ENCODE measurements around the gene PABPC5.

Gene PABPC5

DNA sequence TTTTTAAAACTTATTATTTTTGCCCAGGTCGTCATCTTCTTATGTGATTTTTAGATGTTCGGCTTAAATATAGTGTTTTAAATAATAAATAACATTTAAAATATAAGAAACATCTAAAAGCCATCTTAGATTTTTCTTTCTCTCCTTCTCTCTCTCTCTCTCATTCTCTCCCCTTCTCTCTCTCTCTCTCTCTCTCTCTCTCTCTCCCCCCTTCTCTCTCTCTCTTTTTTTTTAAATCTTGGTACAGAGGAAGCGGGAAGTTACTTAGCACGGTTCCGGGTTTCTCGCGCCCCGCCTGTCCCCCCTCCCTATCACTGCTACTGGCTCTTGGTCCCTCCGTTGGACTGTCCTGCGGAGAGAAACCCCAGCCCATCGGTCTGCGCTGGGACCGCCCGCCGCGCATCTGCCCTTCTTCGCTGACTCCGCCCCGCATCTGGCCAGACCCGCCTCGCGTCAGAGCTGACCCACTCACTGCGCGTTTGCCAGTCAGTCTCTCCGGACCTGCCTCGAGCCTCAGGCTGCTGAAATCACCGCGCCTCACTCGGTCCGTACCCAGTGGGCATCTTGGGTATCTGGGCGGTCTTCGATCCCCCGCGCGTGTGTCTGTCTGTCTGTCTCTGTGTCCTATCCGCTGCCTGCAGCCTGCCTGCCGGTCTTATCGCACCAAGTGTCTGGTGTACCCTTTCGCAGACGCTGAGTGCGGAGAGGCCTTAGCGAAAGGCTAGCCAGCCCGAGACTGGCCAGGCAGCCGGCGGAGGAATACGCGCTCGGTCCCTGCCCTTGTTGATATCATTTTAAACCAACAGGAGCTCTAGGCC lies at the start of gene PABPC5:
Gene PABPC5, plus strand, starts transcription at position 489 of the 818 bp plus-strand sequence. CDS start 739 bp downstream, outside the sequence.
- DNase-seq (ENCODE audit: low read depth): peak; percentile 86
- Histone ChIP-seq H3K4me1 (ENCODE audit: control insufficient read depth, insufficient read depth, low read length) (no peaks in the 10 kb centered on the region), H3K27me3 (replicated peaks; ENCODE audit: control insufficient read depth, insufficient read depth, low read length) (peaks cover 5% of the 10 kb centered on the region), H3K9me3 (ENCODE audit: control insufficient read depth, low read length) (no peaks in the 10 kb centered on the region), H3K36me3 (ENCODE audit: control insufficient read depth, insufficient read depth, low read length, severe bottlenecking) (no peaks in the 10 kb centered on the region), H3K4me3 (ENCODE audit: low read length) (peak within 1 kb of the TSS; percentile 77), H3K9ac (ENCODE audit: low read length) (peak within 1 kb of the TSS; percentile 88)

DNA sequence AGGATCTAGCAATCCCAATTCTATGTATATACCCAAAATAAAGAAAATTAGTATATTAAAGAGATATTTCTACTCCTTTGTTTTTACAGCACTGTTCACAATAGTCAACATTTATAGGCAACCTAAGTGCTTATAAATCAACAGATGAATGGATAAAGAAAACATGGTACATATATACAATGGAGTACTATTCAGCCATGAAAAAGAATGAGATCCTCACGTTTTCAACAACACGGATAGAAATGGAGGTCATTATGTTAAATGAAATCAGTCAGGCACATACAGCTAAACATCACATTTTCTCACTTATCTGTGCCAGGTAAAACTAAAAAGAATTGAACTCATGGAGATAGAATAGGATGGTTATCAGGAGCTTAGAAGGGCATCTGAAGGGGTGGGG lies 45.6 kb upstream of the PABPC5 start:
- Histone ChIP-seq H3K27me3 (replicated peaks; ENCODE audit: control insufficient read depth, insufficient read depth, low read length) (no peaks in the 10 kb centered on the region), H3K9ac (ENCODE audit: low read length) (no peak overlapping the region), H3K9me3 (ENCODE audit: control insufficient read depth, low read length) (no peaks in the 10 kb centered on the region), H3K4me3 (ENCODE audit: low read length) (no peak overlapping the region), H3K4me1 (ENCODE audit: control insufficient read depth, insufficient read depth, low read length) (no peaks in the 10 kb centered on the region), H3K36me3 (ENCODE audit: control insufficient read depth, insufficient read depth, low read length, severe bottlenecking) (no peaks in the 10 kb centered on the region)
- no peak for DNase-seq (ENCODE audit: low read depth)

GRCh38 chrX:91414713-91415112 lies 19.9 kb upstream of the PABPC5 start:
- DNase-seq (ENCODE audit: low read depth): peak; percentile 34
- Histone ChIP-seq H3K9ac (ENCODE audit: low read length) (no peak overlapping the region), H3K36me3 (ENCODE audit: control insufficient read depth, insufficient read depth, low read length, severe bottlenecking) (no peaks in the 10 kb centered on the region), H3K4me3 (ENCODE audit: low read length) (no peak overlapping the region), H3K4me1 (ENCODE audit: control insufficient read depth, insufficient read depth, low read length) (no peaks in the 10 kb centered on the region), H3K9me3 (ENCODE audit: control insufficient read depth, low read length) (peaks cover 4% of the 10 kb centered on the region), H3K27me3 (replicated peaks; ENCODE audit: control insufficient read depth, insufficient read depth, low read length) (no peaks in the 10 kb centered on the region)

DNA sequence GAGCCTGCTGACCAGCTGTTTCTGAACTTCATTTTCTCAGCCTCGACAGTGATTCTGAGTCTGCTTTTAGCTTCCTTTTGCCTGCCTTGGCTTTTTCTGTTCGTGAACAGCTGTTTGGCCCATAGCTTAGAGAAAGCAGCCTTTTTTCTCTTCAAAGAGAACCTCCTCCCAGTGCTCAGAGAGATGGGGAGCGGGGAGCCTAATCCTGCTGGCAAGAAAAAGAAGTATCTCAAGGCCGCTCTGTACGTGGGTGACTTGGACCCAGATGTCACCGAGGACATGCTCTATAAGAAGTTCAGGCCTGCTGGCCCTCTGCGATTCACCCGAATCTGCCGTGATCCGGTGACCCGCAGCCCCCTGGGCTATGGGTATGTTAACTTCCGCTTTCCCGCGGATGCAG lies 756 bp downstream of the PABPC5 start:
- Histone ChIP-seq H3K4me3 (ENCODE audit: low read length) (peak overlapping the region; percentile 77), H3K27me3 (replicated peaks; ENCODE audit: control insufficient read depth, insufficient read depth, low read length) (peaks cover 10% of the 10 kb centered on the region), H3K4me1 (ENCODE audit: control insufficient read depth, insufficient read depth, low read length) (no peaks in the 10 kb centered on the region), H3K9ac (ENCODE audit: low read length) (peak overlapping the region; percentile 88), H3K9me3 (ENCODE audit: control insufficient read depth, low read length) (no peaks in the 10 kb centered on the region), H3K36me3 (ENCODE audit: control insufficient read depth, insufficient read depth, low read length, severe bottlenecking) (no peaks in the 10 kb centered on the region)
- peak; percentile 8 for DNase-seq (ENCODE audit: low read depth)

Measured in adipocyte (in vitro differentiated cells).